GM12865 (cell line): ENCODE results near the gene NDUFS8.
A peak's percentile ranks its signal among the peaks of the same experiment; 100 is the strongest.

Experiments used
- DNase-seq: peaks from one replicate; pipeline ENCODE4 v3.0.0; 2010; ENCODE audit warnings: low read depth
- H3K4me3 ChIP-seq: 2 replicates; pipeline ENCODE4 v1.5.1; 2011; ENCODE audit warnings: mild to moderate bottlenecking, low read depth, low read length, control low read depth
- TF ChIP-seq, protein P1 (sequence below): IDR thresholded peaks from 2 replicates; pipeline ENCODE4 v1.5.1; 2011; ENCODE audit warnings: low read length, control low read depth, low read depth, inconsistent platforms; ENCODE audit not compliant: insufficient read depth; ENCODE audit errors: missing control alignments

NDUFS8 gene

GRCh38 chr11:67996051-67996450 is 34.4 kb upstream of the NDUFS8 start:
- H3K4me3 ChIP-seq: no peak overlapping the region
- TF ChIP-seq, protein P1, sequence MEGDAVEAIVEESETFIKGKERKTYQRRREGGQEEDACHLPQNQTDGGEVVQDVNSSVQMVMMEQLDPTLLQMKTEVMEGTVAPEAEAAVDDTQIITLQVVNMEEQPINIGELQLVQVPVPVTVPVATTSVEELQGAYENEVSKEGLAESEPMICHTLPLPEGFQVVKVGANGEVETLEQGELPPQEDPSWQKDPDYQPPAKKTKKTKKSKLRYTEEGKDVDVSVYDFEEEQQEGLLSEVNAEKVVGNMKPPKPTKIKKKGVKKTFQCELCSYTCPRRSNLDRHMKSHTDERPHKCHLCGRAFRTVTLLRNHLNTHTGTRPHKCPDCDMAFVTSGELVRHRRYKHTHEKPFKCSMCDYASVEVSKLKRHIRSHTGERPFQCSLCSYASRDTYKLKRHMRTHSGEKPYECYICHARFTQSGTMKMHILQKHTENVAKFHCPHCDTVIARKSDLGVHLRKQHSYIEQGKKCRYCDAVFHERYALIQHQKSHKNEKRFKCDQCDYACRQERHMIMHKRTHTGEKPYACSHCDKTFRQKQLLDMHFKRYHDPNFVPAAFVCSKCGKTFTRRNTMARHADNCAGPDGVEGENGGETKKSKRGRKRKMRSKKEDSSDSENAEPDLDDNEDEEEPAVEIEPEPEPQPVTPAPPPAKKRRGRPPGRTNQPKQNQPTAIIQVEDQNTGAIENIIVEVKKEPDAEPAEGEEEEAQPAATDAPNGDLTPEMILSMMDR: no peak
- DNase-seq: peak; percentile 0

DNA sequence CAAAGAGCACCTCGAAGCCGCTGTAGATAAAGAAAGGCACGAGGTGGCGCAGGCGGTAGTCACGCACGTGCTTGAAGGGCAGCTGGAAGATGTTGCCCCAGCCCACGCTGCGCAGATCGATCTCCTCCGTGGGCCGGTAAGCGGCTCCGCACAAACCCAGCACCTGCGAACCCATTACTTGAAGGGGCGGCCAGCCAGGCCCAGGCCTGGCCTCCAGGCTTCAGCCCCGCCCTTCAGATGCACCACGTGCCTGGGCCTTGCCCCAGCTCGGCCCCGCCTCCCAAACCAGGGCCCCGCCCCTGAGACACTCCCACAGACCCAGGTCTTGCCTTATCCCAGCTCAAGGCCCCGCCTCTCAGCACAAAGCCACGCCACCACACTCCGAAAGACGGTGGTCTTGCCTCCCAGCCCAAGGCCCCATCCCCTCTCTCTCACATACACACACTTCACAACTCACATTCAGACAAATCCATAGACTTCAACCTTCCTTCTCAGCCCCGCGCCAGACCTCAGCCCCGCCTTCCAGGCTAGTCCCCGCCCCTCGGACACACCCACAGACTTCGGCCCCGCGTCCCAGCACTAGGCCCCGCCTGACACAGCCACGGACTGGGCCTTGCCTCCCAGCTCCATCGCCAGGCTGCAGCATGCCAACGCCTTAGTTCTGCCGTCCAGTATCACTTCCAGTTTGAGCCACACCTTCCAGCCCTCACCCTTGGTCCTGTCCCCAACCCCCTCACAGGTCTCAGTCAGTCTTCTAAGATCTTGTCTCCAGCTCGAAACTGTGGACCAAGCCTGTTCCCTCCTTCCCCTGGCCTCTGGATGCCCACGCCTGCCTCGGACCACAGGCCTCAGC is 33.6 kb upstream of the NDUFS8 start:
- TF ChIP-seq, protein P1: no peak
- peak; percentile 60 for DNase-seq
- H3K4me3 ChIP-seq: no peak overlapping the region

GRCh38 chr11:67997475-67997921 is 33.0 kb upstream of the NDUFS8 start:
- peak; percentile 2 for DNase-seq
- TF ChIP-seq, protein P1: no peak
- no peak overlapping the region for H3K4me3 ChIP-seq

DNA sequence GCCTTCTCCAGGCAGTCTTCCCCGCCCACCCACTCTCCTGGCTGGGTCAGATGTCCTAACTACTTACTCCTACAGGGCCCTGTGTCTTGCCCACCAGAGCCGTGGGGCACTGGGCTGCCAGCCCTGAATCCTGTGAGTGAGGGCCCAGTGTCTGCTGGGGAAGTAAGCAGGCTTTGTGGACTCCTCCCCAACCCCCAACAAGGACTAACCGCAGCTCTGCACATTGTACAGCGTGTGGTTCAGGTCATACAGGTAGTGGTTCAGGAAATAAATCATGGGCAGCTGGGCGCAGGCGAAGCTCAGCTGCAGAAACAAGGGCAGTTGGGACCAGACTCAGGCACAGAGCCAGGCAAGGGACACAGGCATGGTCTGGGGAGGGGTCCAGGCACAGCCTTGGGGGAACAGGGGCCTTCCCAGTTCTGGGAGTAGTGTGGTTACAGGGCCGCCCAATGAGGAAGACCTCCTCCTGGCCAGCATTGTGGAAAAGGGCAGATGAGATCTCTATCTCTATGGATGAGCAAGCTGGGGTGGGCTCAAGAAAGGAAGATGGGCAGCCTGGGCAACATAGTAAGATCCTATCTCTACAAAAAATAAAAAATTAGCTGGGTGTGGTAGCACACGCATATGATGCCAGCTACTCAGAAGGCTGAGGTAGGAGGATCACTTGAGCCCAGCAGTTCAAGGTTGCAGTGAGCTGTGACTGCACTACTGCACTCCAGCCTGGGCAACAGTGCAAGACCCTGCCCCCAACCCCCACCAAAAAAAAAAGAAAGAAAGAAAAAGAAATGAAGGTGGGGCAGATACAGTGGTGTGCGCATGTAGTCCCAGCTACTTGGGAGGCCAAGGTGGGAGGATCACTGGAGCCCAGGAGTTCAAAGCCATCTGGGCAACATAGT is 32.1 kb upstream of the NDUFS8 start:
- TF ChIP-seq, protein P1: no peak
- DNase-seq: peak; percentile 5
- no peak overlapping the region for H3K4me3 ChIP-seq

- TF ChIP-seq, protein P1: no peak
- DNase-seq: peak; percentile 0
- H3K4me3 ChIP-seq: no peak overlapping the region
These were observed 31.3 kb upstream of the NDUFS8 start for GRCh38 chr11:67999201-67999629.

GRCh38 chr11:67999704-68000103 is 30.8 kb upstream of the NDUFS8 start:
- no peak overlapping the region for H3K4me3 ChIP-seq
- peak; percentile 0 for DNase-seq
- TF ChIP-seq, protein P1: no peak
